ENCODE data around the gene TMEM82. TPM values are rescaled to one million over a fixed set of nuclear protein-coding genes. Genes with fewer than 3 reads are reported as not detected.

Gene TMEM82
- total RNA-seq, 1 experiment from 2014 or later = not detected

GRCh38 chr1:15785683-15786082 lies 43.4 kb downstream of the TMEM82 start:
- Histone ChIP-seq H3K4me1 (ENCODE audit: insufficient read depth, low read length, poor library complexity, severe bottlenecking) (no peaks in the 10 kb centered on the region), H3K9me3 (ENCODE audit: low read depth, low read length, poor library complexity, severe bottlenecking) (no peaks in the 10 kb centered on the region), H3K27ac (ENCODE audit: low read depth, low read length, poor library complexity, severe bottlenecking) (no peak overlapping the region), H3K36me3 (ENCODE audit: insufficient read depth, low read length, poor library complexity, severe bottlenecking) (peaks cover 3% of the 10 kb centered on the region), H3K27me3 (replicated peaks; ENCODE audit: insufficient read depth, low read depth, low read length, poor library complexity) (no peaks in the 10 kb centered on the region), H3K4me3 (ENCODE audit: low read depth, low read length, poor library complexity, severe bottlenecking) (no peak overlapping the region)
- ChIA-PET CTCF (no interaction called here), POLR2A (ENCODE audit: low non-redundant PET) (no interaction called here)
- TF ChIP-seq EZH2 (IDR thresholded peaks at IDR 0.05; ENCODE audit: borderline replicate concordance, low read depth, low read length, poor library complexity, severe bottlenecking) = no peak
- TF ChIP-seq CTCF (conservative IDR thresholded peaks at IDR 0.05; ENCODE audit: low read depth, low read length) = no peak
- intact Hi-C loops (cut with micrococcal nuclease; ENCODE audit: unreplicated experiment) = no loop called here
- DNase-seq (ENCODE audit: low spot score) = no peak
- no TSS peak for BruUV-seq (replicated peaks)

- DNase-seq (ENCODE audit: low spot score) = no peak
- no peaks in the 10 kb centered on the region for H3K4me1 ChIP-seq (ENCODE audit: insufficient read depth, low read length, poor library complexity, severe bottlenecking)
- H3K27me3 ChIP-seq (replicated peaks; ENCODE audit: insufficient read depth, low read depth, low read length, poor library complexity) = no peaks in the 10 kb centered on the region
- no peak overlapping the region for H3K27ac ChIP-seq (ENCODE audit: low read depth, low read length, poor library complexity, severe bottlenecking)
- BruUV-seq (replicated peaks) = no TSS peak
- TF ChIP-seq CTCF (conservative IDR thresholded peaks at IDR 0.05; ENCODE audit: low read depth, low read length) = no peak
- no peak for TF ChIP-seq EZH2 (IDR thresholded peaks at IDR 0.05; ENCODE audit: borderline replicate concordance, low read depth, low read length, poor library complexity, severe bottlenecking)
- H3K4me3 ChIP-seq (ENCODE audit: low read depth, low read length, poor library complexity, severe bottlenecking) = no peak overlapping the region
- ChIA-PET CTCF (no interaction called here), POLR2A (ENCODE audit: low non-redundant PET) (no interaction called here)
- intact Hi-C loops (cut with micrococcal nuclease; ENCODE audit: unreplicated experiment) = no loop called here
- H3K9me3 ChIP-seq (ENCODE audit: low read depth, low read length, poor library complexity, severe bottlenecking) = no peaks in the 10 kb centered on the region
- H3K36me3 ChIP-seq (ENCODE audit: insufficient read depth, low read length, poor library complexity, severe bottlenecking) = peaks cover 3% of the 10 kb centered on the region
Observed at GRCh38 chr1:15786581-15786980, 44.3 kb downstream of the TMEM82 start.

- DNase-seq (ENCODE audit: low spot score) = peak; percentile 65
Observed at GRCh38 chr1:15788624-15789301, 46.5 kb downstream of the TMEM82 start.

More at GRCh38 chr1:15788624-15789301, 46.5 kb downstream of the TMEM82 start:
- peaks cover 3% of the 10 kb centered on the region for H3K36me3 ChIP-seq (ENCODE audit: insufficient read depth, low read length, poor library complexity, severe bottlenecking)
- H3K4me1 ChIP-seq (ENCODE audit: insufficient read depth, low read length, poor library complexity, severe bottlenecking) = no peaks in the 10 kb centered on the region
- no peaks in the 10 kb centered on the region for H3K9me3 ChIP-seq (ENCODE audit: low read depth, low read length, poor library complexity, severe bottlenecking)
- ChIA-PET POLR2A (ENCODE audit: low non-redundant PET) (interaction anchor here (0.6 kb wide), 2 partner anchors 77 to 197 kb away, joined by 9 to 10 read pairs; no protein-coding TSS in a partner anchor), CTCF (interaction anchor here (0.7 kb wide), 1 partner anchor 180 kb away, joined by 8 read pairs; no protein-coding TSS in a partner anchor)
- BruUV-seq (replicated peaks) = no TSS peak
- H3K27ac ChIP-seq (ENCODE audit: low read depth, low read length, poor library complexity, severe bottlenecking) = no peak overlapping the region
- TF ChIP-seq CTCF (conservative IDR thresholded peaks at IDR 0.05; ENCODE audit: low read depth, low read length) (no peak), EZH2 (IDR thresholded peaks at IDR 0.05; ENCODE audit: borderline replicate concordance, low read depth, low read length, poor library complexity, severe bottlenecking) (no peak)
- intact Hi-C loops (cut with micrococcal nuclease; ENCODE audit: unreplicated experiment) = no loop called here
- no peaks in the 10 kb centered on the region for H3K27me3 ChIP-seq (replicated peaks; ENCODE audit: insufficient read depth, low read depth, low read length, poor library complexity)
- no peak overlapping the region for H3K4me3 ChIP-seq (ENCODE audit: low read depth, low read length, poor library complexity, severe bottlenecking)

Measured in A673 (cell line).